ENCODE data around the gene MKNK2. TPM values are rescaled to one million over a fixed set of nuclear protein-coding genes. Genes with fewer than 3 reads are reported as not detected.

Gene MKNK2
- total RNA-seq, 1 experiment from 2014 or later = 240 TPM

DNA sequence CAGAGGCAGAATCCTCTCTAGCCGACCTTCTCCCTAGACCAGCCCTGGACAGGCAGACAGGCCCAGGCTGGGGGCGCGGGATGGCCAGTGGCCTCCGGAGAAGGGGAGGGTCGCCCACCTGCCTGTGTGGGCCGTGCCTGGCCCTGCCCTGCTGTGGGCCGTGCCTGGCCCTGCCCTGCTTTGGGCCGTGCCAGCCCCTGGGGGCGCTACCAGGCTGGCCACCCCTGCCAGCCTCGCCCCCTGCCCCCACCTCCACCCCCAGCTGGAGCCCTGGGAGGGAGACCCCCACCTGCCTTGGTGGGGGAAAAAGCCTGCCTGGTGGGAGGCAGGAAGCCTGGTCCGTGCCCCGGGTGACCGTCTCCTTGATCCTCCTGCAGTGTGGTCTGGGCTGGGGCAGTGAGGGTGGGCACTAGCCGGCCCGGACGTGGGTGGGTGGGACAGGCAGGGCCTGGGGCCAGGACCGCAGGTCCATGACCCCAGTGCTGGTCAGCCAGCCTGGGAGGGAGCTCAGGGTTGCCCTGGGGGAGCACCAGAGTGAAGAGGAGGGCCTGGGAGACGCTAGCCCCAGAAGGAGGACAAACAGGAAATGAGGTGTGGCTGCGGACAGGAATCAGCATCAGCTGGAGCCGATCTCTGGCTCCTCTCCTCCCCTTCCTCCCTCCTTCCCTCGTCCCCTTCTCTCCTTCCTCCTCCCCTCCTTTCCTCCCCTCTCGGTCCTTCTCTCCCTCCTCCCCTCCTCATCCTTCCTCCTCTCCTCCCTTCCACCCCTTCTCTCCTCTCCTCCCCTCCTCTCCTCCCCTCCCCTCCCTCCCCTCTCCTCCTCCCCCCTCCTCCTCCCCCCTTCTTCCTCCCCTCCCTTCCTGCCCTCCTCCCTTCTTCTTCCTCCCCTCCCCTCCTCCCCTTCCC, 5.1 kb upstream of the MKNK2 start:
- ChIA-PET POLR2A (interaction anchor here (0.6 kb wide), 1 partner anchor 74 kb away, joined by 10 read pairs; no protein-coding TSS in a partner anchor), CTCF (interaction anchor here (0.6 kb wide), 1 partner anchor 336 kb away, joined by 3 read pairs; no protein-coding TSS in a partner anchor)
- Histone ChIP-seq H3K9me3 (ENCODE audit: control insufficient read depth, insufficient read depth, low read depth, low read length) (no peaks in the 10 kb centered on the region), H3K27me3 (ENCODE audit: control insufficient read depth, insufficient read depth, low read length) (no peaks in the 10 kb centered on the region), H3K4me3 (ENCODE audit: low read depth in 2 of 2, low read length in 2 of 2) (no peak overlapping the region), H3K4me1 (ENCODE audit: control insufficient read depth, insufficient read depth, low read length) (peaks cover 63% of the 10 kb centered on the region), H3K27ac (ENCODE audit: low read length) (peak overlapping the region; percentile 83), H3K36me3 (ENCODE audit: control insufficient read depth, insufficient read depth, low read length) (no peaks in the 10 kb centered on the region)
- in situ Hi-C loops (cut with HindIII; ENCODE audit: low pct_unique_long_range_greater_than_20kb, low sequenced_read_pairs) = no loop called here
- intact Hi-C loops (cut with micrococcal nuclease; ENCODE audit: unreplicated experiment) = no loop called here
- peak; percentile 19 for ATAC-seq
- DNase-seq (ENCODE audit: low read depth, low spot score) = no peak
- no TSS peak for BruUV-seq (replicated peaks)
- no peak for TF ChIP-seq POLR2AphosphoS5 (IDR thresholded peaks at IDR 0.05; ENCODE audit: low read depth, low read length)
- TF ChIP-seq, protein P1, sequence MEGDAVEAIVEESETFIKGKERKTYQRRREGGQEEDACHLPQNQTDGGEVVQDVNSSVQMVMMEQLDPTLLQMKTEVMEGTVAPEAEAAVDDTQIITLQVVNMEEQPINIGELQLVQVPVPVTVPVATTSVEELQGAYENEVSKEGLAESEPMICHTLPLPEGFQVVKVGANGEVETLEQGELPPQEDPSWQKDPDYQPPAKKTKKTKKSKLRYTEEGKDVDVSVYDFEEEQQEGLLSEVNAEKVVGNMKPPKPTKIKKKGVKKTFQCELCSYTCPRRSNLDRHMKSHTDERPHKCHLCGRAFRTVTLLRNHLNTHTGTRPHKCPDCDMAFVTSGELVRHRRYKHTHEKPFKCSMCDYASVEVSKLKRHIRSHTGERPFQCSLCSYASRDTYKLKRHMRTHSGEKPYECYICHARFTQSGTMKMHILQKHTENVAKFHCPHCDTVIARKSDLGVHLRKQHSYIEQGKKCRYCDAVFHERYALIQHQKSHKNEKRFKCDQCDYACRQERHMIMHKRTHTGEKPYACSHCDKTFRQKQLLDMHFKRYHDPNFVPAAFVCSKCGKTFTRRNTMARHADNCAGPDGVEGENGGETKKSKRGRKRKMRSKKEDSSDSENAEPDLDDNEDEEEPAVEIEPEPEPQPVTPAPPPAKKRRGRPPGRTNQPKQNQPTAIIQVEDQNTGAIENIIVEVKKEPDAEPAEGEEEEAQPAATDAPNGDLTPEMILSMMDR (IDR thresholded peaks at IDR 0.05) = no peak; the same call in 1 of the 2 replicates
- no peak for TF ChIP-seq SIN3A (IDR thresholded peaks at IDR 0.05; ENCODE audit: borderline replicate concordance, insufficient read depth, low read depth, low read length)
- TF ChIP-seq TCF7L2 (IDR thresholded peaks at IDR 0.05; ENCODE audit: low read depth, low read length) = no peak
- TF ChIP-seq, protein P2, sequence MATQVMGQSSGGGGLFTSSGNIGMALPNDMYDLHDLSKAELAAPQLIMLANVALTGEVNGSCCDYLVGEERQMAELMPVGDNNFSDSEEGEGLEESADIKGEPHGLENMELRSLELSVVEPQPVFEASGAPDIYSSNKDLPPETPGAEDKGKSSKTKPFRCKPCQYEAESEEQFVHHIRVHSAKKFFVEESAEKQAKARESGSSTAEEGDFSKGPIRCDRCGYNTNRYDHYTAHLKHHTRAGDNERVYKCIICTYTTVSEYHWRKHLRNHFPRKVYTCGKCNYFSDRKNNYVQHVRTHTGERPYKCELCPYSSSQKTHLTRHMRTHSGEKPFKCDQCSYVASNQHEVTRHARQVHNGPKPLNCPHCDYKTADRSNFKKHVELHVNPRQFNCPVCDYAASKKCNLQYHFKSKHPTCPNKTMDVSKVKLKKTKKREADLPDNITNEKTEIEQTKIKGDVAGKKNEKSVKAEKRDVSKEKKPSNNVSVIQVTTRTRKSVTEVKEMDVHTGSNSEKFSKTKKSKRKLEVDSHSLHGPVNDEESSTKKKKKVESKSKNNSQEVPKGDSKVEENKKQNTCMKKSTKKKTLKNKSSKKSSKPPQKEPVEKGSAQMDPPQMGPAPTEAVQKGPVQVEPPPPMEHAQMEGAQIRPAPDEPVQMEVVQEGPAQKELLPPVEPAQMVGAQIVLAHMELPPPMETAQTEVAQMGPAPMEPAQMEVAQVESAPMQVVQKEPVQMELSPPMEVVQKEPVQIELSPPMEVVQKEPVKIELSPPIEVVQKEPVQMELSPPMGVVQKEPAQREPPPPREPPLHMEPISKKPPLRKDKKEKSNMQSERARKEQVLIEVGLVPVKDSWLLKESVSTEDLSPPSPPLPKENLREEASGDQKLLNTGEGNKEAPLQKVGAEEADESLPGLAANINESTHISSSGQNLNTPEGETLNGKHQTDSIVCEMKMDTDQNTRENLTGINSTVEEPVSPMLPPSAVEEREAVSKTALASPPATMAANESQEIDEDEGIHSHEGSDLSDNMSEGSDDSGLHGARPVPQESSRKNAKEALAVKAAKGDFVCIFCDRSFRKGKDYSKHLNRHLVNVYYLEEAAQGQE (IDR thresholded peaks at IDR 0.05; ENCODE audit: insufficient read depth in 1 of 2, low read depth in 2 of 2, low read length in 1 of 2) = no peak

DNA sequence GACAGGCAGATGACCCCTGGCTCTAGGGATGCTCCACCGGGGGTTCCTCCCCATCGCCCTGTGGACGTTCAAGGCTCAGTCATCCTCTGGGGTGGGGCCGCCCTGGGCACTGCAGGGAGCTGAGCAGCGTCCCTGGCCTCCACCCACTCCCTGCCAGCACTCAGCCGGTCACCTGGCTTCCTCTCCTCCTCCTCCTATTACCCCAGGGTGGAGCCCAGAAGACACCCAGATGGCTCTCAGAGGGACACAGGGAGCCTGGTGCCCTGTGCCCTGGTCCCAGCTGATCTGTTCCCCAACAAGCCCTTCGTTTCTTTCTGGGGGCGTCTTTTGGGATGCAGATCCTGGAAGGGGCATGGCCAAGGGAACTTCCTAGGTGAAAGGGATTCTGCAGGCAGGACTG, 3.7 kb upstream of the MKNK2 start:
- TF ChIP-seq TCF7L2 (IDR thresholded peaks at IDR 0.05; ENCODE audit: low read depth, low read length) = no peak
- no peak for TF ChIP-seq SIN3A (IDR thresholded peaks at IDR 0.05; ENCODE audit: borderline replicate concordance, insufficient read depth, low read depth, low read length)
- TF ChIP-seq, protein P2 (IDR thresholded peaks at IDR 0.05; ENCODE audit: insufficient read depth in 1 of 2, low read depth in 2 of 2, low read length in 1 of 2) = no peak
- no peak for TF ChIP-seq POLR2AphosphoS5 (IDR thresholded peaks at IDR 0.05; ENCODE audit: low read depth, low read length)
- TF ChIP-seq, protein P1 (IDR thresholded peaks at IDR 0.05) = no peak
- ChIA-PET CTCF (no interaction called here), POLR2A (interaction anchor here (0.5 kb wide), 1 partner anchor 222 kb away, joined by 9 read pairs; no protein-coding TSS in a partner anchor)
- no TSS peak for BruUV-seq (replicated peaks)
- in situ Hi-C loops (cut with HindIII; ENCODE audit: low pct_unique_long_range_greater_than_20kb, low sequenced_read_pairs) = no loop called here
- no peak for DNase-seq (ENCODE audit: low read depth, low spot score)
- peak overlapping the region; percentile 41; the same call in 1 of the 2 replicates for H3K27ac ChIP-seq (ENCODE audit: low read length)
- peaks cover 53% of the 10 kb centered on the region for H3K4me1 ChIP-seq (ENCODE audit: control insufficient read depth, insufficient read depth, low read length)
- no peak for ATAC-seq
- H3K36me3 ChIP-seq (ENCODE audit: control insufficient read depth, insufficient read depth, low read length) = peaks cover 6% of the 10 kb centered on the region; the same call in 1 of the 2 replicates
- intact Hi-C loops (cut with micrococcal nuclease; ENCODE audit: unreplicated experiment) = no loop called here
- no peak overlapping the region for H3K4me3 ChIP-seq (ENCODE audit: low read depth in 2 of 2, low read length in 2 of 2)
- H3K9me3 ChIP-seq (ENCODE audit: control insufficient read depth, insufficient read depth, low read depth, low read length) = no peaks in the 10 kb centered on the region
- H3K27me3 ChIP-seq (ENCODE audit: control insufficient read depth, insufficient read depth, low read length) = no peaks in the 10 kb centered on the region

Measured in Panc1 (cell line).